GM12875 (cell line): ENCODE results near the gene CEP295NL.

Experiments used
- H3K4me3 ChIP-seq: one replicate; pipeline ENCODE4 v1.5.1; 2011; ENCODE audit warnings: low read depth, low read length, control low read depth
- CTCF ChIP-seq: IDR thresholded peaks from 2 replicates; pipeline ENCODE4 v1.5.1; 2011; ENCODE audit warnings: low read depth, mild to moderate bottlenecking, control low read depth, inconsistent platforms, low read length, moderate library complexity, borderline replicate concordance; ENCODE audit not compliant: insufficient read depth

Gene CEP295NL

GRCh38 chr17:78864117-78864516, 38.9 kb downstream of the CEP295NL start:
- TF ChIP-seq CTCF, result no peak
- no peak overlapping the region for H3K4me3 ChIP-seq

GRCh38 chr17:78862073-78863023, 40.7 kb downstream of the CEP295NL start:
- H3K4me3 ChIP-seq, result no peak overlapping the region
- no peak for TF ChIP-seq CTCF

- TF ChIP-seq CTCF, result no peak
- no peak overlapping the region for H3K4me3 ChIP-seq
Observed at GRCh38 chr17:78861229-78861628, 41.8 kb downstream of the CEP295NL start.

- TF ChIP-seq CTCF, result no peak
- H3K4me3 ChIP-seq, result no peak overlapping the region
Observed at GRCh38 chr17:78859051-78859450, 44.0 kb downstream of the CEP295NL start.

GRCh38 chr17:78857266-78857665, 45.7 kb downstream of the CEP295NL start:
- no peak for TF ChIP-seq CTCF
- H3K4me3 ChIP-seq, result no peak overlapping the region

GRCh38 chr17:78855561-78856165, 47.3 kb downstream of the CEP295NL start:
- H3K4me3 ChIP-seq, result no peak overlapping the region
- no peak for TF ChIP-seq CTCF

GRCh38 chr17:78854508-78854907, 48.5 kb downstream of the CEP295NL start:
- H3K4me3 ChIP-seq, result no peak overlapping the region
- no peak for TF ChIP-seq CTCF
